ENCODE data around the gene STARD13.

STARD13 gene

GRCh38 chr13:33218020-33218419, 67.5 kb downstream of the STARD13 start:
- no peak for DNase-seq

GRCh38 chr13:33217256-33217655, 68.3 kb downstream of the STARD13 start:
- DNase-seq, result no peak

GRCh38 chr13:33213797-33214196, 71.8 kb downstream of the STARD13 start:
- no peak for DNase-seq

- no peak for DNase-seq
Measured at GRCh38 chr13:33213024-33213768, 72.4 kb downstream of the STARD13 start.

- no peak for DNase-seq
Measured at GRCh38 chr13:33212396-33212795, 73.2 kb downstream of the STARD13 start.

GRCh38 chr13:33210090-33210489, 75.5 kb downstream of the STARD13 start:
- DNase-seq, result no peak

- DNase-seq, result no peak
Measured at GRCh38 chr13:33208290-33209220, 77.0 kb downstream of the STARD13 start.

GRCh38 chr13:33207615-33207961, 78.0 kb downstream of the STARD13 start:
- DNase-seq, result no peak

GRCh38 chr13:33206945-33207614, 78.5 kb downstream of the STARD13 start:
- DNase-seq, result no peak

- DNase-seq, result no peak
Measured at GRCh38 chr13:33206425-33206824, 79.1 kb downstream of the STARD13 start.

- no peak for DNase-seq
Measured at GRCh38 chr13:33205804-33206221, 79.7 kb downstream of the STARD13 start.

- DNase-seq, result no peak
Measured at GRCh38 chr13:33205224-33205623, 80.3 kb downstream of the STARD13 start.

- no peak for DNase-seq
Measured at GRCh38 chr13:33204130-33204927, 81.2 kb downstream of the STARD13 start.

GRCh38 chr13:33202644-33203169, 82.8 kb downstream of the STARD13 start:
- DNase-seq, result no peak

- no peak for DNase-seq
Measured at GRCh38 chr13:33201659-33202058, 83.9 kb downstream of the STARD13 start.

GRCh38 chr13:33199289-33199850, 86.2 kb downstream of the STARD13 start:
- no peak for DNase-seq

- DNase-seq, result no peak
Measured at GRCh38 chr13:33197541-33197971, 88.0 kb downstream of the STARD13 start.

GRCh38 chr13:33196767-33197166, 88.8 kb downstream of the STARD13 start:
- no peak for DNase-seq

GRCh38 chr13:33195693-33196464, 89.7 kb downstream of the STARD13 start:
- no peak for DNase-seq

- peak; percentile 29 for DNase-seq
Measured at GRCh38 chr13:33194820-33195692, 90.5 kb downstream of the STARD13 start.

All from NCI-H2081 treated with DMSO at 0.1 percent for 48 hours (cell line).